ENCODE results near the gene DEPDC1B.
"Not testable (repeated sequence)": the region's sequence is repeated elsewhere in the genome, so short reads cannot be mapped to it uniquely, and the experiment has no call there.

Gene DEPDC1B

DNA sequence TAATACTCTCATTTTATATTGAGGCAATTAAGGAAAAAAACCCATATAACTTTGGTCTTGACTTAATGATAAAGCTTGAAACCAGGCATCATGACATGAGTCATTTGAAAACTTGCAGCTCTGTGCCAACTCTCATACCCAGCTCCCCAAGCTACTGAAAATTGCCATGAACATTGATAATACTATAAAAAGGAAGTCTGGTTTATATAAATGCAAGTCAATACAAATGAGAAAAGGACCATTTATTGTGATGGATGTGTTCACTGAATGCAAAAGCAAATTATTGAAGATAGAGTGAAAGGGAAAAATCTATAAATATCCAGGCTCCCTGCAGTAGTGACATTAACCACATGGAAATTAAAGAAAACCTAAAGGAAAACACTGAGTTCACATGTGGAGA, 116.3 kb downstream of the DEPDC1B start:
- no peak for DNase-seq (ENCODE audit: low spot score)

DNA sequence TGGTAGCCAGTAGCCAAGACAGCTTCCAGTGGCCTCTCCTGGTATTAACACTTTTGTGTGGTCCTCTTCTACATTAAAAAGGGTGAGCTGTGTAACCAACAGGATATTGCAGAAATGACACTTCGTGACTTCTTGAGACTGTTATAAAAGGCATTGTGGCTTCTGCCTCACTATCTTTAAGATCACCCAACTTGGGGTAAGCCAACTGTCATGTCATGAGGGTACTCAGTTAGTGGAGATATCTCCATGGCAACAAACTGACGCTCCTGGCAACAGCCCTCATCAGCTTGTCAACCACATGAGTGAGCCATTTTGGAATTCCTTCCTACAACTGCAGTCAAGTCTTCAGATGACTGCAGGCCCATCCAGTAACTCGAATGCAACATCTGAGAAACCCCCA, 121.7 kb downstream of the DEPDC1B start:
- no peak for DNase-seq (ENCODE audit: low spot score)

- DNase-seq (ENCODE audit: low spot score): no peak
Measured at GRCh38 chr5:60577116-60577515, 122.8 kb downstream of the DEPDC1B start.

DNA sequence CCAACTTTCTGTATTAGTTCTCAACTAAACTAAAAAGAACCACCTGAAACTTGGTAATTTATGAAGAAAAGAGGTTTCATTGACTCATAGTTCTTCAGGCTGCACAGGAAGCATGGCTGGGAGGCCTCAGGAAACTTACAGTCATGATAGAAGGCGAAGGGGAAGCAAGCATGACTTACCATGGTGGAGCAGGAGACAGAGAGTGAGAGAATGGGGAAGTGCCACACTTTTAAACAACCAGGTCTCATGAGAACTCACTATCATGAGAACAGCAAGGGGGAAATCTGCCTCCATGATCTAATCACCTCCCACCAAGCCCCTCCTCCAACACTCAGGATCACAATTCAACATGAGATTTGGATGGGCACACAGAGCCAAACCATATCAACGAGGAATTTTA, 123.5 kb downstream of the DEPDC1B start:
- no peak for DNase-seq (ENCODE audit: low spot score)

DNA sequence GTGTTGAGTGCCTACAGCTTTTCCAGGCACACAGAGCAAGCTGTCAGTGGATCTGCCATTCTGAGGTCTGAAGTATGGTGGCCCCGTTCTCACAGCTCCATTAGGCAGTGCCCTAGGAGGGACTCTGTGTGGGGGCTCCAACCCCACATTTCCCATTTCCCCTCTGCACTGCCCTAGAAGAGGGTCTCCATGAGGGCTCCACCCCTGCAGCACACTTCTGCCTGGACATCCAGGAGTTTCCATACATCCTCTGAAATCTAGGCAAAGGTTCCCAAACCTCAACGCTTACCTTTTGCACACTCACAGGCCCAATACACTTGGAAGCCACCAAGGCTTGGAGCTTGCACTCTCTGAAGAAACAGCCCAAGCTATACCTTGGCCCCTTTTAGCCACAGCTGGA, 131.3 kb downstream of the DEPDC1B start:
- no peak for DNase-seq (ENCODE audit: low spot score)

- no peak for DNase-seq (ENCODE audit: low spot score)
Measured at GRCh38 chr5:60563696-60564324, 136.2 kb downstream of the DEPDC1B start.

GRCh38 chr5:60553291-60553690, 146.7 kb downstream of the DEPDC1B start:
- DNase-seq (ENCODE audit: low spot score): not testable (repeated sequence)

DNA sequence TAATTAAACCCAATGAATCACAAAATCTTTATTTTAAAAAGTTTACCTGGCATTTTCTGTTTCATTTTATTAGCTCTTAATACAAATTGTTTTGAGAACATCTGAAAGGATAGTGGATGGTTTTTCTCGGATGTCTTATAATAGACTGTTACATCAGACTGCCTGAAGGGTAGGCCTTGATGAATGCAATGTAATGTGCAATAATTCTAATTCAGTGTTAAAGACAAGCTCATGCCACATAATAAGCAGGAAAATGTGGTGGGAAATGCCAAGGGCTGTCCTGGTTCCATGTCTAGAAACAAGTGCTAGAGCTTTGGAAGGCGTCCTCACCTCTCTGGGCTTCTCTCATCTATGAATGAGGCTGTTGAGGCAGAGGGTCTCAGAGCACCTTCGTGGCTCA, 148.1 kb downstream of the DEPDC1B start:
- no peak for DNase-seq (ENCODE audit: low spot score)

GRCh38 chr5:60551250-60551649, 148.7 kb downstream of the DEPDC1B start:
- DNase-seq (ENCODE audit: low spot score): no peak

GRCh38 chr5:60550311-60550710, 149.7 kb downstream of the DEPDC1B start:
- no peak for DNase-seq (ENCODE audit: low spot score)

DNA sequence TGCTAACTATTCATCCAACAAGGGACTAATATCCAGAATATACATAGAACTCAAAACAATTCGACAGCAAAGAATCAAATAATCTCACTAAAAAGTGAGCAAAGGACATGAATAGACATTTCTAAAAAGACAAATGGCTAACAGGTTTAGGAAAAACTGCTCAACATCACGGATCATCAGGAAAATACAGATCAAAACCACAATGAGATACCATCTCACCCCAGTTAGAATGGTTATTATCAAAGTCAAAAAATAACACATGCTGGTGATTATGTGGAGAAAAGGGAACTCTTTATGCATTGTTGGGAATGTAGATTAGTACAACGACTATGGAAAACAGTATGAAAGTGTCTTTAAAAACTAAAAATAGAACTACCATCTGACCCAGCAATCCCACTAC, 150.1 kb downstream of the DEPDC1B start:
- no peak for DNase-seq (ENCODE audit: low spot score)
